22Rv1 (cell line): ENCODE measurements around the gene TEX12.
"Not testable (repeated sequence)": the region's sequence is repeated elsewhere in the genome, so short reads cannot be mapped to it uniquely, and the experiment has no call there.

Experiments
- H3K27ac ChIP-seq: fragments of 450-650 bp; 2 replicates; pipeline ENCODE4 v1.5.1; 2017
- ZFX ChIP-seq: fragments of 450-650 bp; IDR thresholded peaks from 2 replicates; pipeline ENCODE4 v1.6.1; 2017; ENCODE audit warnings: antibody characterized with exemption, borderline replicate concordance
- TF ChIP-seq, protein P1 (sequence below): fragments of 450-650 bp; IDR thresholded peaks from 2 replicates; pipeline ENCODE4 v1.5.1; 2017; ENCODE audit warnings: mild to moderate bottlenecking

The TEX12 gene

DNA sequence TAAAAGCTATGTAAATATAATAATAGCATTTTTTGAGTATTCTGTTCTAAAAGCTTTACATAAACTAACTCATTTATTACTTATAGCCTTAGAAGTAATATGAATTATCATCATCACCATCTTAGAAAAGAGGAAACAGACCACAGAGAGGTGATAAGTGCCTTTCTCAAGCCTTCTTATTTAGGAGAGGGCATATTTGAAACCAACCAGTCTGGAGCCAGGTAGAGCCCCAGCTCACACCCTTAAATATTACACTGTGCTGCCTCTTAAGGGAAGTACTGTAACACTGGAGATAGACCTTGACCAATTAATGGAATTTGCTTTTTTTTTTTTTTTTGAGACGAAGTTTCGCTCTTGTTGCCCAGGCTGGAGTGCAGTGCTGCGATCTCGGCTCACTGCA, 10.4 kb downstream of the TEX12 start:
- TF ChIP-seq, protein P1, sequence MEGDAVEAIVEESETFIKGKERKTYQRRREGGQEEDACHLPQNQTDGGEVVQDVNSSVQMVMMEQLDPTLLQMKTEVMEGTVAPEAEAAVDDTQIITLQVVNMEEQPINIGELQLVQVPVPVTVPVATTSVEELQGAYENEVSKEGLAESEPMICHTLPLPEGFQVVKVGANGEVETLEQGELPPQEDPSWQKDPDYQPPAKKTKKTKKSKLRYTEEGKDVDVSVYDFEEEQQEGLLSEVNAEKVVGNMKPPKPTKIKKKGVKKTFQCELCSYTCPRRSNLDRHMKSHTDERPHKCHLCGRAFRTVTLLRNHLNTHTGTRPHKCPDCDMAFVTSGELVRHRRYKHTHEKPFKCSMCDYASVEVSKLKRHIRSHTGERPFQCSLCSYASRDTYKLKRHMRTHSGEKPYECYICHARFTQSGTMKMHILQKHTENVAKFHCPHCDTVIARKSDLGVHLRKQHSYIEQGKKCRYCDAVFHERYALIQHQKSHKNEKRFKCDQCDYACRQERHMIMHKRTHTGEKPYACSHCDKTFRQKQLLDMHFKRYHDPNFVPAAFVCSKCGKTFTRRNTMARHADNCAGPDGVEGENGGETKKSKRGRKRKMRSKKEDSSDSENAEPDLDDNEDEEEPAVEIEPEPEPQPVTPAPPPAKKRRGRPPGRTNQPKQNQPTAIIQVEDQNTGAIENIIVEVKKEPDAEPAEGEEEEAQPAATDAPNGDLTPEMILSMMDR = no peak
- TF ChIP-seq ZFX = no peak
- H3K27ac ChIP-seq = no peak overlapping the region

DNA sequence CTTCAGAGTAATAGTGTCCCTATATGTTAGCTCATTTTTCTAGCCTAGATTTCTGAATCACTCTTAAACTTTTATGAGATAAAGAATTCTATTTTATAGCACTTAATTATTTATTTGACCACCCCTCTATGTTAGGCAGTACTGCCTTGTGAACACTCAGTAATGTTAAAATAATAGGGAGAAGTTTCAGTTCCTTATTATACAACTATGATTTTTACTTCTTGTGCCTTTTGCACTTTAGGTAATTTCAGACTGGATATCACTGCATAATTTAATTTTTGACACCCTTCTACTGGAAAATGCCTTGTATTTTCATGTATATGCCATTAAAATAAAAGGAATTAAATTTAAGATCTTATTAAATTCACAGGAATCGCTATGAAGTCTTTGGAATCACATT, 11.3 kb downstream of the TEX12 start:
- no peak overlapping the region for H3K27ac ChIP-seq
- TF ChIP-seq ZFX = no peak
- TF ChIP-seq, protein P1 = no peak

DNA sequence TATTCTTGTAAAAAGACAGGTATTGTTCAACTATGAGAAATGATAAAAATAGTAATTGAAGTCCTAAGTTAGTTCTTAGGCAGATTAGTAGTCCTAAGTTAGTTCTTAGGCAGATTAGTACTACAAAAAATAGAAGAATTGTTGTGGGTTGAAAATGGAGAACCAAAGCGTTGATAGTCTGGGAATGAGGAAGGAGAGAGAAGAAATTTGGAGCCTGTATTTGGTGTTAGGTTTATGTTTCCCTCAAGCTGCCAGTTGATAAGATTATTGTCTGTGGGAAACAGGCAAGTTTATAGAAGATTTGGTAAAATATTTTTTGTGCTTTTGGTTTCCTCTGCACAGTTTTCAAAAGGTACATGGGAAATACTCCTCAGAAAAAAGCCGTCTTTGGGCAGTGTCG, 11.8 kb downstream of the TEX12 start:
- H3K27ac ChIP-seq = no peak overlapping the region
- TF ChIP-seq ZFX = no peak
- TF ChIP-seq, protein P1 = no peak

DNA sequence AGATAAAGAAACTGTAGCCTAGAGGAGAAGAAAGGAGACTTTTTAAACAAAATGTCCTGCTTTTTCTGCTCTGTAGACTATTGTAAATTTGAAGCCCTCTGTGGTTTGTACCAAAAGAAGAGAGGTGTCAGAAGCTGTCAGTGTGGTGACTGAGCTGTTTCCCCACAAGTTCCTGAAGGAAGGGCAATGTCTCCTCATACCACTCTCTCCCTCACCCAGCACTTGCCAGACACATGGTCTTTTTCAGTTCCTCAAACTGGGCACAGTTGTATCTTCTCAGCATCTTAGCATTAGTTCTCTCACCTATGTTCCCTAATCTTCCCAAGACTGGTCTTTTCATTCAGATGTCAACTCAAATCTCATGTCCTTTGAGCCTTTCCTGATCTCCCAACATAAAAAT, 12.4 kb downstream of the TEX12 start:
- TF ChIP-seq, protein P1 = no peak
- no peak for TF ChIP-seq ZFX
- no peak overlapping the region for H3K27ac ChIP-seq

DNA sequence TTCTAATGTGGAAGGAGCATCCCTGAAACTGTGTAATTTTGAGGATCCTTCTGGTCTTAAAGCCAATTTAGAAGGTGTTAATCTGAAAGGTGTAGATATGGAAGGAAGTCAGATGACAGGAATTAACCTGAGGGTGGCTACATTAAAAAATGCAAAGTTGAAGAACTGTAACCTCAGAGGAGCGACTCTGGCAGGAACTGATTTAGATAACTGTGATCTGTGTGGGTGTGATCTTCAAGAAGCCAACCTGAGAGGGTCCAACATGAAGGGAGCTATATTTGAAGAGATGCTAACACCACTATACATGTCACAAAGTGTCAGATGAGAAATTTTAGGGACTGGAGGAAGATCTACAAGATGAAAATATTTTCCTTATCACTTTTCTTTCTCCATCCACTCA, 15.7 kb downstream of the TEX12 start:
- TF ChIP-seq, protein P1 = no peak
- TF ChIP-seq ZFX = no peak
- H3K27ac ChIP-seq = no peak overlapping the region

DNA sequence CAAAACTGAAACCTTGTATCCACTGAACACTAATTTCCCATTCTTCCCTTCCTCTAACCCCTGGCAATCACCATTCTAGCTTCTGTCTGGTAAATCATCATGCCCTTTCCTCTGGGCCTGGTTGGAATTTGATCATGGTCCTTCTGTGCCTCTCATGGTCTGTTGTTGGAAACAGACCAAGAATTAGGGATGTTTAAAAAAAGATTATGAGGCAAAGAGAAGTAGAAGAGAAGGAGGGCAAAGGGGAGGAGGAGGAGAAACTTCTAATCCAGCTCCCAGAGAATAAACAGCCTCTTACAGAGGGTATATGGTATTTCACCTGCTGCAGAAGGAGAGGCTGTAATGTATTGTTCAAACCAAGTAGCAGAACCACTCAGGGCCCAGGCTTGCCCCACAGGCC, 18.7 kb downstream of the TEX12 start:
- no peak for TF ChIP-seq ZFX
- TF ChIP-seq, protein P1 = no peak

DNA sequence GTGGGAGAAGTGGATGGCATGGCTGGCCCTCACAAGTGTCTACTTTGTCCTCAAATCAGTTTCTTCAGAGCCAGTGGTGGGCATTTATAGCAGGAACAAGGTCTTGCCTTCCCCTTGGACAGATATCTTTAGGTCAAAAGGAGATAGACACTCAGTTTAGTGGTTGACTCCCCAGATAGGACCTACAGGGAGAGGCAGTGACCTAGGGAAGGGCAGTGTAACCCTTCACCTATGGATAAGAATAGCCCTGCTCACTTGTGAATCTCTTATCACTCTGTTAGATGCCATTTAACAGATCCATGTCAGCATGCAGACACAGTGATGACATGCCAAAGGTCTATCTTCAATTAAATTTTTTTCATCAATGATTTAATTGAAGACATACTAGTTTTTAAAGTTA, 19.1 kb downstream of the TEX12 start:
- TF ChIP-seq ZFX = no peak
- TF ChIP-seq, protein P1 = no peak
- H3K27ac ChIP-seq = no peak overlapping the region

More for the DNA sequence above, 18.7 kb downstream of the TEX12 start:
- H3K27ac ChIP-seq = no peak overlapping the region

DNA sequence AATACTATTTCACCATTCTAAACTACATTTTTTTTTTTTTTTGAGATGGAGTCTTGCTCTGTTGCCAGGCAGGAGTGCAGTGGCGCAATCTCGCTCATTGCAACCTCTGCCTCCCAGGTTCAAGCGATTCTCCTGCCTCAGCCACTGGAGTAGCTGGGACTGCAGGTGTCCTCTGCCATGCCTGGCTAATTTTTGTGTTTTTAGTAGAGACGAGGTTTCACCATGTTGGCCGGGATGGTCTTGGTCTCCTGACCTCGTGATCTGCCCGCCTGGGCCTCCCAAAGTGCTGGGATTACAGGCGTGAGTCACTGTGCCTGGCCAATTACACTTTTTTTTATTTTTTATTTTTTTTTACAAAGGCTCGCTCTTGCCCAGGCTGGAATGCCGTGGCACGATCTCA, 27.9 kb downstream of the TEX12 start:
- H3K27ac ChIP-seq = not testable (repeated sequence)
